ENCODE measurements around the gene KCNN1. TPM values are rescaled to one million over a fixed set of nuclear protein-coding genes. Genes with fewer than 3 reads are reported as not detected.
A peak's percentile ranks its signal among the peaks of the same experiment; 100 is the strongest.
"Not testable (repeated sequence)": the region's sequence is repeated elsewhere in the genome, so short reads cannot be mapped to it uniquely, and the experiment has no call there.

The KCNN1 gene
- total RNA-seq, 1 donor from 2014 or later: 0.48 TPM

GRCh38 chr19:18027151-18027550 lies 60.2 kb downstream of the KCNN1 start:
- no peak for DNase-seq (ENCODE audit: low spot score)

DNA sequence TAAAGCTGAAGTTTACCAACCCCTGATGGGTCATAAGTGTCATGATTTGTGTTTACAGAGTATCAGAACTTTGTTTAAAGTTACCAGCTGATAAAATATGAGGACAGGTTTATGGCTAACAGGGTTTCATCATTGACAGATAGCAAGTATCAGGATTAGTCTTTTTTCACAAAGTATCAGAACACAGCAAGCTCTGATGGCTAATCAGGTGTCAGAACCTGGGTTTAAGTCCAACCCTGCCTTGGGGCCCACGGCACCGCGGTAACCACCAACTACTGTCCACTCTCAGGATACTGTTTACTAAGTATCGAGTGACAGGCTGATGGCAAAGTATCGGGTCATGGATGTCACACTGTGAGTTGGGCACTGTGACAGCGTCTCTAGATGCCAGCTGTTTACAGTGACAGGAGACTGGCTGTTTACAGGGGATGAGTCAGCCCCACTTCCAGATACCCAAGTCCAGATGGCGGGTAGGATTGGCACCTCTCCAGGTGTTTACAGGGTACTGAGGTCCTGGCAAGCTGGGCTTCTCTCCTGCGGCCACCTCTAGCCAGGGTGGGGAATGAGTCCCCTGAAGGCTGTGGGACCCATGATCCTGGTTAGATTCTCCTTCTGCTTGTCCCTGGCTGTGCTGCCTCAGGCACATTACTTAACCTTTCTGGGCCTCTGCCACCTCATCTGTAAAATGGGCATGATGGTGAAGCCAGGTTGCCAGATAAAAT lies 62.9 kb downstream of the KCNN1 start:
- no peak for DNase-seq (ENCODE audit: low spot score)

DNA sequence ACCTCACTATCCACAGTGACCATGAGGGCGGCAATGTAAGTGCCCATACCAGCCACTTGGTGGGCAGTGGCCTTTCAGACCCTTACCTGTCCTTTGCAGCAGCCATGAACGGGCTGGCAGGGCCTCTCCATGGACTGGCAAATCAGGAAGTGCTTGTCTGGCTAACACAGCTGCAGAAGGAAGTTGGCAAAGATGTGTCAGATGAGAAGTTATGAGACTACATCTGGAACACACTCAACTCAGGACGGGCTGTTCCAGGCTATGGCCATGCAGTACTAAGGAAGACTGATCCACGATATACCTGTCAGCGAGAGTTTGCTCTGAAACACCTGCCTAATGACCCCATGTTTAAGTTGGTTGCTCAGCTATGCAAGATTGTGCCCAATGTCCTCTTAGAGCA lies 64.5 kb downstream of the KCNN1 start:
- not testable (repeated sequence) for DNase-seq (ENCODE audit: low spot score)

DNA sequence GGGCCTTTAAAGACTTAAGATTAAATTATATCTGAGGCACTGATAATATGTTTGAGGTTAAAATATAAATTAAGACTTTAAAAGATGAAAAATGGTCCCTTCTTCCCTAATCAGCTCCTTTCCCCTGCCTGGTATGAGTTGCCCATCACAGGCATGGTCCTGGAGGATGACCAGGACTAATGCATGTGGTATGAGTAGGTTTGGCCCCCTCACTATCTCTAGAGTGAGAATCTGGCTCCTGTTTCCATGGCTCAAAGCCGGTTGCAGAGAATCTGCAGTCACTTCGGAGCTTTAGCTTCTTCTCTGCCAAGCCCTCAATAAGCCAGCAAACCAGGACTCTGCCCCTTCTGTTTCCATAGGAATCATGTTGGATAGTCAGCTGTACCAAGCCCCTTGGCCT lies 65.2 kb downstream of the KCNN1 start:
- DNase-seq (ENCODE audit: low spot score): not testable (repeated sequence)

- DNase-seq (ENCODE audit: low spot score): no peak
These were observed 74.1 kb downstream of the KCNN1 start for GRCh38 chr19:18041054-18041453.

- DNase-seq (ENCODE audit: low spot score): no peak
These were observed 76.8 kb downstream of the KCNN1 start for GRCh38 chr19:18043676-18044075.

GRCh38 chr19:18044825-18045304 lies 78.0 kb downstream of the KCNN1 start:
- DNase-seq (ENCODE audit: low spot score): peak; percentile 36

DNA sequence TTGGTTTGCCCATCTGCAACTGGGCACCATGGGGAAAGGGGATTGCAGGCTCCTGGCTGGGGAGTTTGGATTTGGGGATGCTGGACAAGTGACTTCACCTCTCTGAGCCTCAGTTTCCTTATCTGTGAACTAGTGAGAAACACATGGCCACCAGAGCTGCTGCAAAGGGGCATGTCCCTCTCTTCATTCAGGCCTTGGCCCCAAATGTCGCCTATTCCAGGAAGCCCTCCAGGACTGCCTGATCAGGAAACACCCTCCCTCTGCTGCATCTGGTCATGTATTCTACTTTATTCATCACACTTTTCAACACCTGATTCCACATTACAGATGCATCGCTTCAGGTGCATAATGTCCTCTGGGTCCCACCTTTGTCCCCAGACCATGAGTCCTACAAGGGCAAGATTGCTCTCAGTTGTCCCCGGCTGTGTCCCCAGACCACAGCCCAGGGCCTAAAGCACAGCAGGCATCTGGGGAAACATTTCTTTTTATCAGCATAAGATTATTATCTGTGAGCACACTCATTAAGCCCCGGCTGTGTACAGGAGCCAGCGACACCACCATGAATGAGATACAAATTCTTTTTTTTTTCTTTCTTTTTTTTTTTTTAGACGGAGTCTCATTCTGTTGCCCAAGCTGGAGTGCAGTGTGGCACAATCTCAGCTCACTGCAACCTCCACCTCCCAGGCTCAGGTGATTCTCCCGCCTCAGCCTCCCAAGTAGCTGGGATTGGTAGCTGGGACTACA lies 78.6 kb downstream of the KCNN1 start:
- DNase-seq (ENCODE audit: low spot score): no peak

GRCh38 chr19:18046059-18046718 lies 79.3 kb downstream of the KCNN1 start:
- DNase-seq (ENCODE audit: low spot score): no peak

DNA sequence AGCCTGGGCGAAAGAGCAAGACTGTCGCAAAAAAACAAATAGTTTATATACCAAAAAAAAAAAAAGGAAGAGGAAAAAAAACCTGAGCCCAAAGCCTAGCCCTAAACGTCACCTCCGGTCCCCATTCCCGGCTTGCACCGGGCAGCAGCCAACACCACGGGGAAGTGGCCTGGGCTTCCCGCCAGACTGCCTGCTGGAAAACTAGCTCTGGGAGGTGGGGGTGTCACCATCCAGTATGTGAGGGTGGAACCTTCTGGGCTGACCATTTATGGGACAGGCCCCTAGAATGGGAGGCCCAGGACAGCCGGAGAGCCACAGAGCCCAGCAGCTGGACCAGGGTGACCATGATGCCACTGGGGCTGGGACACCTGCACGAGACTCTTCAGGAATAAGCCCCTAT lies 82.5 kb downstream of the KCNN1 start:
- DNase-seq (ENCODE audit: low spot score): no peak

Other genes with a start within 250 kb of the KCNN1 start
- gene MAP1S, start 247.6 kb upstream of the KCNN1 start, total RNA-seq (ENCODE audit: insufficient read depth, low replicate concordance): 10.4 TPM
- gene FCHO1, start 215.6 kb upstream of the KCNN1 start, total RNA-seq (ENCODE audit: insufficient read depth, low replicate concordance): 16.1 TPM
- 0.72 TPM for gene B3GNT3, start 172.0 kb upstream of the KCNN1 start, total RNA-seq (ENCODE audit: insufficient read depth, low replicate concordance)
- gene INSL3, start 145.6 kb upstream of the KCNN1 start, total RNA-seq (ENCODE audit: insufficient read depth, low replicate concordance): not detected
- gene JAK3, start 119.1 kb upstream of the KCNN1 start, total RNA-seq (ENCODE audit: insufficient read depth, low replicate concordance): 32.7 TPM
- 957 TPM for gene RPL18A, start 107.2 kb upstream of the KCNN1 start, total RNA-seq (ENCODE audit: insufficient read depth, low replicate concordance)
- gene SLC5A5, start 95.2 kb upstream of the KCNN1 start, total RNA-seq (ENCODE audit: insufficient read depth, low replicate concordance): not detected
- gene CCDC124, start 34.1 kb upstream of the KCNN1 start, total RNA-seq (ENCODE audit: insufficient read depth, low replicate concordance): 11.8 TPM
- gene ARRDC2, start 41.1 kb downstream of the KCNN1 start, total RNA-seq (ENCODE audit: insufficient read depth, low replicate concordance): 6.3 TPM
- 0.72 TPM for gene IL12RB1, start 119.8 kb downstream of the KCNN1 start, total RNA-seq (ENCODE audit: insufficient read depth, low replicate concordance)
- gene MAST3, start 130.7 kb downstream of the KCNN1 start, total RNA-seq (ENCODE audit: insufficient read depth, low replicate concordance): 2.2 TPM
- gene PIK3R2, start 186.1 kb downstream of the KCNN1 start, total RNA-seq (ENCODE audit: insufficient read depth, low replicate concordance): 16.1 TPM
- gene IFI30, start 206.7 kb downstream of the KCNN1 start, total RNA-seq (ENCODE audit: insufficient read depth, low replicate concordance): 4.3 TPM
- gene MPV17L2, start 226.1 kb downstream of the KCNN1 start, total RNA-seq (ENCODE audit: insufficient read depth, low replicate concordance): 9.4 TPM
- gene RAB3A, start 236.9 kb downstream of the KCNN1 start, total RNA-seq (ENCODE audit: insufficient read depth, low replicate concordance): not detected